PFSK-1 (cell line): Measurements from ENCODE around the gene UMODL1.

ENCODE experiments used
- POLR2AphosphoS5 ChIP-seq: IDR thresholded peaks from 2 replicates; pipeline ENCODE4 v1.6.1; 2012; ENCODE audit warnings: low read depth, mild to moderate bottlenecking, control low read depth, low read length, moderate library complexity
- REST ChIP-seq, 2 experiments: IDR thresholded peaks; 2 replicates each; pipeline versions ENCODE4 v1.6.1 to v1.8.0; 2011 to 2012; ENCODE audit warnings: low read depth in 2 of 2, low read length in 2 of 2, control low read depth in 1 of 2, inconsistent platforms in 1 of 2, mild to moderate bottlenecking in 1 of 2, moderate library complexity in 1 of 2; ENCODE audit not compliant: insufficient read depth in 1 of 2
- TAF1 ChIP-seq: IDR thresholded peaks from 2 replicates; pipeline ENCODE4 v1.6.1; 2012; ENCODE audit warnings: low read length, control low read depth, borderline replicate concordance; ENCODE audit not compliant: insufficient read depth

GRCh38 chr21:42032266-42032665, 38.9 kb upstream of the UMODL1 start:
- TF ChIP-seq TAF1: no peak
- no peak for TF ChIP-seq REST (IDR thresholded peaks at IDR 0.05; ENCODE audit: insufficient read depth in 1 of 2, low read depth in 2 of 2, low read length in 2 of 2)
- TF ChIP-seq POLR2AphosphoS5: no peak
